Nephron progenitor cell (in vitro differentiated cells): ENCODE measurements around the gene WDR26.
A peak's percentile ranks its signal among the peaks of the same experiment; 100 is the strongest.

Experiments used
- DNase-seq: peaks from one replicate; pipeline ENCODE4 v3.0.0; 2021
- H3K27ac Mint-ChIP-seq: 2 replicates; pipeline ENCODE4 v1.8.0; 2021; ENCODE audit warnings: mild to moderate bottlenecking, moderate library complexity, mixed read lengths
- H3K27me3 Mint-ChIP-seq: 2 replicates; pipeline ENCODE4 v1.8.0; 2021; ENCODE audit warnings: mild to moderate bottlenecking, low read depth, mixed read lengths; ENCODE audit not compliant: poor library complexity
- H3K36me3 Mint-ChIP-seq: 2 replicates; pipeline ENCODE4 v1.8.0; 2021; ENCODE audit warnings: low read depth, mixed read lengths
- H3K4me1 Mint-ChIP-seq: 2 replicates; pipeline ENCODE4 v1.8.0; 2021; ENCODE audit warnings: mixed read lengths
- H3K4me3 Mint-ChIP-seq: 2 replicates; pipeline ENCODE4 v1.8.0; 2021; ENCODE audit warnings: mild to moderate bottlenecking, moderate library complexity, mixed read lengths
- H3K9me3 Mint-ChIP-seq: 2 replicates; pipeline ENCODE4 v1.8.0; 2021; ENCODE audit warnings: mild to moderate bottlenecking, moderate library complexity, mixed read lengths
- TF ChIP-seq, protein P1 (sequence below): fragments of 200-600 bp; sonication (generic); IDR thresholded peaks from 2 replicates; pipeline ENCODE4 v1.5.0; 2021; ENCODE audit warnings: antibody characterized with exemption

WDR26 gene

DNA sequence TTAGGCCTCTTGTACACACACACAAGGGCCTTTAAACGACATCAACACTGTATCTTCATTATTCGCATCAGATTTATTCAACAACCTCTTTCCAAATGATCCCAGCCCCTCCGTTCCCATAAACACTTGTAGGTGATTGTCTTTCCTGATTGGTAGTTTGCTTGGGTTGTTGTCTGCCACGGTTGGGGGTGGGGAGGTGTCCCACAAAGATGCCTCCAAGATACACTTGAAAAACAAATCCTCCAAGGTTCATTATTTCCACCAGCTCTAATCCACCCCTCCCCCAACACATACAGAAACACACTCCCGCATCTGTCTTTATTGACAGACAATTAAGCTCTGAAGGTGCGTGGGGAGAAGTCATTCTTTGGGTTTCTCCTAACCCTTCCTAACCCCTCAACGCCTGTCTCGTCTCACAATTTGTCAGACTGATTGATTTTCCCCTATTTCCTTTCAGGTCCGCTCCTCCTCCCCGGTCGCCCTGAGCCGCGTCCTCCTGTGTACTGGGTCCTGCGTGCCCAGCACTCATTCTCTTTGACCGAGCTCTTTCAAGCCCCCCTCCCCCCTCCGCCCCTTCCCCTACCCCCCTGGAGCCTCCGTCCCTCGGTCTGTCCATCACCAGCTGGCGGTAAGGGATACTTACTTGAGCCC lies 1.4 kb downstream of the WDR26 start:
- peak; percentile 50 for DNase-seq
- Mint-ChIP-seq H3K4me1 (peaks cover 66% of the 10 kb centered on the region), H3K4me3 (peak overlapping the region; percentile 97), H3K27me3 (no peaks in the 10 kb centered on the region), H3K36me3 (peaks cover 26% of the 10 kb centered on the region), H3K9me3 (no peaks in the 10 kb centered on the region), H3K27ac (peak overlapping the region; percentile 96)
- TF ChIP-seq, protein P1, sequence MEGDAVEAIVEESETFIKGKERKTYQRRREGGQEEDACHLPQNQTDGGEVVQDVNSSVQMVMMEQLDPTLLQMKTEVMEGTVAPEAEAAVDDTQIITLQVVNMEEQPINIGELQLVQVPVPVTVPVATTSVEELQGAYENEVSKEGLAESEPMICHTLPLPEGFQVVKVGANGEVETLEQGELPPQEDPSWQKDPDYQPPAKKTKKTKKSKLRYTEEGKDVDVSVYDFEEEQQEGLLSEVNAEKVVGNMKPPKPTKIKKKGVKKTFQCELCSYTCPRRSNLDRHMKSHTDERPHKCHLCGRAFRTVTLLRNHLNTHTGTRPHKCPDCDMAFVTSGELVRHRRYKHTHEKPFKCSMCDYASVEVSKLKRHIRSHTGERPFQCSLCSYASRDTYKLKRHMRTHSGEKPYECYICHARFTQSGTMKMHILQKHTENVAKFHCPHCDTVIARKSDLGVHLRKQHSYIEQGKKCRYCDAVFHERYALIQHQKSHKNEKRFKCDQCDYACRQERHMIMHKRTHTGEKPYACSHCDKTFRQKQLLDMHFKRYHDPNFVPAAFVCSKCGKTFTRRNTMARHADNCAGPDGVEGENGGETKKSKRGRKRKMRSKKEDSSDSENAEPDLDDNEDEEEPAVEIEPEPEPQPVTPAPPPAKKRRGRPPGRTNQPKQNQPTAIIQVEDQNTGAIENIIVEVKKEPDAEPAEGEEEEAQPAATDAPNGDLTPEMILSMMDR: no peak

DNA sequence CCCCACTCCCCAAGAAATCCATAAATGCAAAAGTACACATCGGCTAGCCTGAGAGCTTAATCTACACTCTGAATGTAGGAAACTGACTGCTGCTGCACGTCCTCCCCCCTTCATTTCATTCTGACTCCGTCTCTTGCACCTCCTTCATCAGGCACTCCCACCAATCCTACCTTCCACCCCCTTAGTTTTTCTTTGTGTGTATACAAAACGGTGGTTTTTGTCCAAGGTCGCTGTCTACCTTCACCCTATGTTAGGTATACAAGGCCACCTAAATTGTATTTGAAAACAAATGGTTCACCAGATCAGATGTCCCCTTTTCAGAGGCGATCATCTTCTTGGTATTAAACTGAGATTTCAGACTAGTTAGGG lies 1.9 kb downstream of the WDR26 start:
- H3K27me3 Mint-ChIP-seq: no peaks in the 10 kb centered on the region
- peak overlapping the region; percentile 97 for H3K4me3 Mint-ChIP-seq
- H3K9me3 Mint-ChIP-seq: no peaks in the 10 kb centered on the region
- TF ChIP-seq, protein P1: no peak
- H3K27ac Mint-ChIP-seq: peak overlapping the region; percentile 96
- no peak for DNase-seq
- H3K36me3 Mint-ChIP-seq: peaks cover 30% of the 10 kb centered on the region
- H3K4me1 Mint-ChIP-seq: peaks cover 66% of the 10 kb centered on the region

DNA sequence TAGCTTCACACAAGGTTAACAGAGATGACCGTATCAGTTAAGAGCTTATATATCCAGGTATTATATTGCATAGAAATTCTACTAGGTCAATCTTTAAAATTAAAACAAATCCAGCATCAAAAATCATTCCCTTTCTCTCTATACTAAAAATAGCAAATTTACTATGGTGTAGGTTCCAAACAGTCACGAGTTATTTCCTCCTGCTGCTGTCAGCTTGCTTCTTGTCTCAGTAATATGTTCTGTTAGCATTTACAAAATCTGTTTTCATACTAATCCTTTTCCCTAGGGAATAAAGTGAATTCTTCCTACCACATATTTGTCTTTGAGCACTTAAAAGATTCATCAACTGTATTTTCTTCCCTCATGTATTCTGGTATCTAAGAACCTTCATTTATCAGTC lies 2.5 kb downstream of the WDR26 start:
- no peak for DNase-seq
- peak overlapping the region; percentile 97 for H3K4me3 Mint-ChIP-seq
- peaks cover 31% of the 10 kb centered on the region for H3K36me3 Mint-ChIP-seq
- TF ChIP-seq, protein P1: no peak
- H3K27ac Mint-ChIP-seq: no peak overlapping the region
- no peaks in the 10 kb centered on the region for H3K9me3 Mint-ChIP-seq
- H3K4me1 Mint-ChIP-seq: peaks cover 63% of the 10 kb centered on the region
- H3K27me3 Mint-ChIP-seq: no peaks in the 10 kb centered on the region

DNA sequence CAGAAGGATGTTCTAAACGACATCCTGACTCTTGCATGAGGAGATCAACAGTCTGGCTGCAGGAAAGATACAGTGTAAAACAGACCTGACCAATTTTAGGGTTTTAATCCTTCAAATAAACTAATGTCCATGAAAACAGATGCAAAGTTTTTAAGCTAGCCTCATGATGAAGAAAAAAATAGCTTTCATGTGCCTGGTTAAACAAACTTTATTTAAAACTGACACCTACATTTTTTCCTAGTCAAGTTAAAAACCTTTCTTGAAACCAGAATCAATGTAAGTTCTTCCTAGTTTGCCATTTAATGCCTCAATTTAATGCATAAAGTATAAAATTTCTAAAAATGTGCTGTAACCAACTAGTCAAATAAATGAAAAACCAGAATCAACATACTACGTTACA lies 2.9 kb downstream of the WDR26 start:
- Mint-ChIP-seq H3K4me1 (peaks cover 59% of the 10 kb centered on the region), H3K27me3 (no peaks in the 10 kb centered on the region), H3K4me3 (peak overlapping the region; percentile 97), H3K36me3 (peaks cover 34% of the 10 kb centered on the region), H3K27ac (no peak overlapping the region), H3K9me3 (no peaks in the 10 kb centered on the region)
- no peak for DNase-seq
- TF ChIP-seq, protein P1: no peak

DNA sequence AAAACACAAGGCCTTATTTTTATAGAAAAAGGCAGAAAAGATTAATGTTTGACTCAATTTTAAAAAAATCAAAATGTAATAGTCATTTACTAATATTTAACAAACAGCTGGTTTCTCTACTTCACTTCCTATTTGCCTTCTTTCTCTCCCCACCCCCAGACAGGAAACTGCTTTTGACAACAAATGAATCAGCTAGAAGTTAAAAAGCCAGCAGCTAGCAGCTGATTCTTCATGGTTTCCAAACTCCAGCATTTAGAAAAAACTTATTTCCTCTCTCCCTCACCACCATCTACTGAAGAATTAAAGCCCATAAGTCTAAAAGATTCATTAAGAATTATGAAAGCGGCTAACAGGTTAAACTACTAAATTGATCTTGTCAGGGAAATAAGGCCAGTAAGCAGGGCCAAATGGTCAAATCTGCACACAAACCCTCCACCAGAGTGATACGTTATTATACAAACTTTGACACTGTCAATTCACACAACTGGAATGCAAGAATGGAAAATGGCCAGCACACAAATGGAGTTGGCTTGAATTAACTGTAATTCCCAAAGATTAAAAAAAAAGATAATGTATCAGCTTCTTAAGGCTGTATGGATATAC lies 4.0 kb downstream of the WDR26 start:
- H3K27me3 Mint-ChIP-seq: no peaks in the 10 kb centered on the region
- peaks cover 50% of the 10 kb centered on the region for H3K4me1 Mint-ChIP-seq
- TF ChIP-seq, protein P1: no peak
- H3K27ac Mint-ChIP-seq: peak overlapping the region; percentile 24
- no peaks in the 10 kb centered on the region for H3K9me3 Mint-ChIP-seq
- no peak for DNase-seq
- peaks cover 40% of the 10 kb centered on the region for H3K36me3 Mint-ChIP-seq
- H3K4me3 Mint-ChIP-seq: peak overlapping the region; percentile 75
